Loucy (cell line): ENCODE measurements around the gene FYB2.

Experiments used
- H2AFZ ChIP-seq: fragments of 200-600 bp; sonication (generic); 2 replicates; pipeline ENCODE4 v1.6.0; 2016; ENCODE audit warnings: antibody characterized with exemption, mild to moderate bottlenecking, low read length, moderate library complexity
- H3F3A ChIP-seq: fragments of 200-600 bp; 2 replicates; pipeline ENCODE4 v1.6.0; 2016; ENCODE audit warnings: antibody characterized with exemption, low read depth, mild to moderate bottlenecking
- H3K27me3 ChIP-seq: fragments of 200-600 bp; sonication (generic); 2 replicates; pipeline ENCODE4 v1.6.1; 2014; ENCODE audit warnings: low read length, mild to moderate bottlenecking; ENCODE audit not compliant: insufficient read depth, poor library complexity, severe bottlenecking
- H3K36me3 ChIP-seq: fragments of 200-600 bp; sonication (generic); 2 replicates; pipeline ENCODE4 v1.6.1; 2016; ENCODE audit warnings: low read length; ENCODE audit not compliant: insufficient read depth
- H3K4me1 ChIP-seq: fragments of 200-600 bp; sonication (generic); 2 replicates; pipeline ENCODE4 v1.5.1; 2014; ENCODE audit warnings: low read length, mild to moderate bottlenecking; ENCODE audit not compliant: insufficient read depth, poor library complexity, severe bottlenecking
- H3K4me2 ChIP-seq: fragments of 200-600 bp; sonication (generic); 2 replicates; pipeline ENCODE4 v1.6.0; 2014; ENCODE audit warnings: antibody characterized with exemption, low read length, low read depth, mild to moderate bottlenecking; ENCODE audit not compliant: poor library complexity, severe bottlenecking
- H3K4me3 ChIP-seq: fragments of 200-600 bp; sonication (generic); 2 replicates; pipeline ENCODE4 v1.5.1; 2014; ENCODE audit warnings: low read length, mild to moderate bottlenecking, mixed read lengths; ENCODE audit not compliant: poor library complexity, severe bottlenecking
- H3K79me2 ChIP-seq: fragments of 200-600 bp; sonication (generic); 2 replicates; pipeline ENCODE4 v1.6.1; 2014; ENCODE audit warnings: low read length; ENCODE audit not compliant: insufficient read depth
- H3K9ac ChIP-seq: fragments of 200-600 bp; sonication (generic); 2 replicates; pipeline ENCODE4 v1.6.0; 2014; ENCODE audit warnings: mild to moderate bottlenecking, low read depth, low read length, moderate library complexity; ENCODE audit not compliant: poor library complexity, severe bottlenecking
- H3K9me2 ChIP-seq: fragments of 200-600 bp; sonication (generic); replicated peaks from 2 replicates; pipeline ENCODE4 v1.6.1; 2016; ENCODE audit warnings: low read depth, low read length, mixed read lengths
- H3K9me3 ChIP-seq: fragments of 200-600 bp; sonication (generic); 2 replicates; pipeline ENCODE4 v1.6.1; 2014; ENCODE audit warnings: mild to moderate bottlenecking, antibody characterized with exemption, low read length, low read depth; ENCODE audit not compliant: insufficient read depth
- H4K20me1 ChIP-seq: fragments of 200-600 bp; sonication (generic); 2 replicates; pipeline ENCODE4 v1.6.0; 2014; ENCODE audit warnings: antibody characterized with exemption, low read length, mild to moderate bottlenecking; ENCODE audit not compliant: insufficient read depth, poor library complexity, severe bottlenecking
- EZH2phosphoT487 ChIP-seq: fragments of 200-600 bp; IDR thresholded peaks from 2 replicates; pipeline ENCODE4 v1.6.1; 2018; ENCODE audit warnings: antibody characterized with exemption, mild to moderate bottlenecking, moderate library complexity, borderline replicate concordance
- TF ChIP-seq, protein P1 (sequence below): fragments of 200-600 bp; sonication (generic); conservative IDR thresholded peaks from 2 replicates; pipeline ENCODE4 v1.5.1; 2014; ENCODE audit warnings: mild to moderate bottlenecking, antibody characterized with exemption, low read length

Gene FYB2

DNA sequence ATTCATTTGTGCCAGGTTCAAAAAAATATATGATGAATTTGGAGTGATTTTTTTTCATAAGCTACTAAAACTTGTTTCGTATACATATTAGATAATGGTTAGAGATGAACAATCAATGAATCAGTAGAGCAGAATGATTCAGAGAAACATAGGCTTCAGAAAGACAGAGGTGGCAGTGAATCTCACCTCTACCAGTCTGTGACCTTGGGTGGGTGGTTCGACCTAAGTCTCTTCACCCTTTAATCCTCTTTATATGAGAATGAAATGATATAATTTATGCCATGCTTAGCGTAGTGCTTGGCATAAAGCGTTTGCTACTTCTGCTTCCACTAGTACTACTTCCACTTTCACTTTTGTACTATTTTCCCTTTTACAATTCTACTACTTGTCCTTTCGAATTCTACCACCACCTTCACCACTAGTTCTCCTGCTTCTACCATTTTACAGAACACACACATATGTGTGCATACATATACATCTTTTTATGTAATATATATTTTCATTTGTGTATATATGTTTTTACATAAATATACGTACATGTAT lies 45.1 kb downstream of the FYB2 start:
- TF ChIP-seq EZH2phosphoT487, result no peak
- TF ChIP-seq, protein P1, sequence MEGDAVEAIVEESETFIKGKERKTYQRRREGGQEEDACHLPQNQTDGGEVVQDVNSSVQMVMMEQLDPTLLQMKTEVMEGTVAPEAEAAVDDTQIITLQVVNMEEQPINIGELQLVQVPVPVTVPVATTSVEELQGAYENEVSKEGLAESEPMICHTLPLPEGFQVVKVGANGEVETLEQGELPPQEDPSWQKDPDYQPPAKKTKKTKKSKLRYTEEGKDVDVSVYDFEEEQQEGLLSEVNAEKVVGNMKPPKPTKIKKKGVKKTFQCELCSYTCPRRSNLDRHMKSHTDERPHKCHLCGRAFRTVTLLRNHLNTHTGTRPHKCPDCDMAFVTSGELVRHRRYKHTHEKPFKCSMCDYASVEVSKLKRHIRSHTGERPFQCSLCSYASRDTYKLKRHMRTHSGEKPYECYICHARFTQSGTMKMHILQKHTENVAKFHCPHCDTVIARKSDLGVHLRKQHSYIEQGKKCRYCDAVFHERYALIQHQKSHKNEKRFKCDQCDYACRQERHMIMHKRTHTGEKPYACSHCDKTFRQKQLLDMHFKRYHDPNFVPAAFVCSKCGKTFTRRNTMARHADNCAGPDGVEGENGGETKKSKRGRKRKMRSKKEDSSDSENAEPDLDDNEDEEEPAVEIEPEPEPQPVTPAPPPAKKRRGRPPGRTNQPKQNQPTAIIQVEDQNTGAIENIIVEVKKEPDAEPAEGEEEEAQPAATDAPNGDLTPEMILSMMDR, result no peak
- H3K9ac ChIP-seq, result no peak overlapping the region
- H3K79me2 ChIP-seq, result no peaks in the 10 kb centered on the region
- no peaks in the 10 kb centered on the region for H3K27me3 ChIP-seq
- H3F3A ChIP-seq, result no peaks in the 10 kb centered on the region
- H2AFZ ChIP-seq, result peak overlapping the region; percentile 63
- no peaks in the 10 kb centered on the region for H3K9me2 ChIP-seq
- H3K4me3 ChIP-seq, result no peak overlapping the region
- no peaks in the 10 kb centered on the region for H3K4me1 ChIP-seq
- H3K36me3 ChIP-seq, result no peaks in the 10 kb centered on the region
- no peaks in the 10 kb centered on the region for H4K20me1 ChIP-seq
- peak overlapping the region; percentile 16 for H3K4me2 ChIP-seq
- H3K9me3 ChIP-seq, result no peaks in the 10 kb centered on the region

GRCh38 chr1:56773341-56774066 lies 45.7 kb downstream of the FYB2 start:
- Histone ChIP-seq H3F3A (no peaks in the 10 kb centered on the region), H4K20me1 (no peaks in the 10 kb centered on the region), H3K9me3 (no peaks in the 10 kb centered on the region), H3K36me3 (no peaks in the 10 kb centered on the region), H3K9me2 (no peaks in the 10 kb centered on the region), H3K4me2 (peak overlapping the region; percentile 16), H3K9ac (no peak overlapping the region), H3K27me3 (no peaks in the 10 kb centered on the region), H3K4me1 (no peaks in the 10 kb centered on the region), H2AFZ (peak overlapping the region; percentile 63), H3K4me3 (no peak overlapping the region), H3K79me2 (no peaks in the 10 kb centered on the region)
- TF ChIP-seq, protein P1, result no peak
- TF ChIP-seq EZH2phosphoT487, result no peak

GRCh38 chr1:56771717-56772116 lies 47.5 kb downstream of the FYB2 start:
- H2AFZ ChIP-seq, result no peak overlapping the region
- H3F3A ChIP-seq, result no peaks in the 10 kb centered on the region

More at GRCh38 chr1:56771717-56772116, 47.5 kb downstream of the FYB2 start:
- no peaks in the 10 kb centered on the region for H3K79me2 ChIP-seq
- no peaks in the 10 kb centered on the region for H3K9me3 ChIP-seq
- H3K36me3 ChIP-seq, result no peaks in the 10 kb centered on the region
- no peak overlapping the region for H3K4me2 ChIP-seq
- H3K27me3 ChIP-seq, result no peaks in the 10 kb centered on the region
- H3K4me3 ChIP-seq, result no peak overlapping the region
- TF ChIP-seq, protein P1, result no peak
- TF ChIP-seq EZH2phosphoT487, result no peak
- no peaks in the 10 kb centered on the region for H4K20me1 ChIP-seq
- no peak overlapping the region for H3K9ac ChIP-seq
- H3K4me1 ChIP-seq, result no peaks in the 10 kb centered on the region
- no peaks in the 10 kb centered on the region for H3K9me2 ChIP-seq
